Body of pancreas (tissue), 4 donors: ENCODE results near the gene C19orf85. TPM values are rescaled to one million over a fixed set of nuclear protein-coding genes. Genes with fewer than 3 reads are reported as not detected.

ENCODE experiments used
- ATAC-seq: fragments of 150-250 bp; one replicate; pipeline ENCODE4 v1.9.1; 2016
- DNase-seq, 4 donors: peaks; one replicate each; pipeline ENCODE4 v3.0.0-alpha.2; 2019
- H3K27ac ChIP-seq, 4 donors: fragments of 200-600 bp; sonication (generic); 1 replicate in 3 of 4; 2 replicates in 1 of 4; pipeline versions ENCODE4 v1.5.1 to v1.6.1; 2016 to 2019; ENCODE audit warnings: mild to moderate bottlenecking in 1 of 4, mixed read lengths in 1 of 4, moderate library complexity in 1 of 4
- H3K27me3 ChIP-seq, 2 donors: fragments of 200-600 bp; sonication (generic); one replicate each; pipeline ENCODE4 v1.6.0; 2016; ENCODE audit warnings: mild to moderate bottlenecking in 1 of 2
- H3K36me3 ChIP-seq, 2 donors: fragments of 200-600 bp; sonication (generic); replicated peaks in 1 of 2; 2 replicates each; pipeline ENCODE4 v1.5.1; 2016; ENCODE audit warnings: low read depth in 2 of 2; ENCODE audit not compliant: insufficient read depth in 1 of 2
- H3K4me1 ChIP-seq: fragments of 200-600 bp; sonication (generic); one replicate; pipeline ENCODE4 v1.6.0; 2016
- H3K4me3 ChIP-seq, 2 donors: fragments of 200-600 bp; sonication (generic); 1 replicate in 1 of 2; 2 replicates in 1 of 2; pipeline ENCODE4 v1.5.1; 2016 to 2019
- H3K9me3 ChIP-seq, 3 donors: fragments of 200-600 bp; sonication (generic); 1 replicate in 2 of 3; 2 replicates in 1 of 3; pipeline ENCODE4 v1.5.1; 2016
- POLR2A ChIP-seq, 3 donors: fragments of 450-650 bp; IDR thresholded peaks; one replicate each; pipeline ENCODE4 v1.6.1; 2016; ENCODE audit warnings: antibody characterized with exemption in 3 of 3, mild to moderate bottlenecking in 2 of 3
- WGBS, 2 donors: methylation state at CpG; one replicate each; pipeline ENCODE4 v1.1.5; 2017; 5-methylcytosine and 5-hydroxymethylcytosine counted together
- intact Hi-C: fragments of 100-400 bp; cut with DNase I; formaldehyde crosslinking; loops from one replicate; pipeline ENCODE4 v1.15.1; 2023
- total RNA-seq, 2 donors: library from RNA; depleted of rRNA; stranded (reverse); fragments of >200 nt; gene quantifications; one replicate each; pipeline ENCODE4 v1.1.0, GENCODE V29; 2016
- TF ChIP-seq, protein P1 (sequence below), 7 experiments: fragments of 450-650 bp in 4 of 7; fragments of 200-600 bp in 3 of 7; sonication (generic) in 3 of 7; IDR thresholded peaks; one replicate each; pipeline ENCODE4 v1.5.1; 2016 to 2019; ENCODE audit warnings: antibody characterized with exemption in 7 of 7

The C19orf85 gene
- total RNA-seq, 2 donors from 2014 or later = not detected

- intact Hi-C loops = no loop called here
- peaks cover 29% of the 10 kb centered on the region for H3K4me1 ChIP-seq
- WGBS, 2 donors = 0% methylated on average over 21 to 54 of the region's 54 CpGs
Measured at GRCh38 chr19:55461259-55461973, 3.1 kb downstream of the C19orf85 start, which contains the start of gene ISOC2. Gene ISOC2, minus strand, starts transcription at chr19:55461642. Its CDS starts 5,156 bp downstream, at chr19:55456486.

GRCh38 chr19:55460670-55461258 lies 3.8 kb downstream of the C19orf85 start:
- H3K4me1 ChIP-seq = peaks cover 29% of the 10 kb centered on the region
- TF ChIP-seq, protein P1, sequence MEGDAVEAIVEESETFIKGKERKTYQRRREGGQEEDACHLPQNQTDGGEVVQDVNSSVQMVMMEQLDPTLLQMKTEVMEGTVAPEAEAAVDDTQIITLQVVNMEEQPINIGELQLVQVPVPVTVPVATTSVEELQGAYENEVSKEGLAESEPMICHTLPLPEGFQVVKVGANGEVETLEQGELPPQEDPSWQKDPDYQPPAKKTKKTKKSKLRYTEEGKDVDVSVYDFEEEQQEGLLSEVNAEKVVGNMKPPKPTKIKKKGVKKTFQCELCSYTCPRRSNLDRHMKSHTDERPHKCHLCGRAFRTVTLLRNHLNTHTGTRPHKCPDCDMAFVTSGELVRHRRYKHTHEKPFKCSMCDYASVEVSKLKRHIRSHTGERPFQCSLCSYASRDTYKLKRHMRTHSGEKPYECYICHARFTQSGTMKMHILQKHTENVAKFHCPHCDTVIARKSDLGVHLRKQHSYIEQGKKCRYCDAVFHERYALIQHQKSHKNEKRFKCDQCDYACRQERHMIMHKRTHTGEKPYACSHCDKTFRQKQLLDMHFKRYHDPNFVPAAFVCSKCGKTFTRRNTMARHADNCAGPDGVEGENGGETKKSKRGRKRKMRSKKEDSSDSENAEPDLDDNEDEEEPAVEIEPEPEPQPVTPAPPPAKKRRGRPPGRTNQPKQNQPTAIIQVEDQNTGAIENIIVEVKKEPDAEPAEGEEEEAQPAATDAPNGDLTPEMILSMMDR (IDR thresholded peaks at IDR 0.05) = no peak
- TF ChIP-seq POLR2A (IDR thresholded peaks at IDR 0.05) = no peak
- no peaks in the 10 kb centered on the region for H3K27me3 ChIP-seq
- peak overlapping the region; percentile 37 to 75 for H3K4me3 ChIP-seq
- H3K9me3 ChIP-seq = no peaks in the 10 kb centered on the region
- ATAC-seq (peak; percentile 34), DNase-seq (peak; percentile 78 to 87 (median 83))
- intact Hi-C loops = no loop called here
- peak overlapping the region; percentile 88 to 97 (median 92) for H3K27ac ChIP-seq
- 5% methylated on average over 16 to 24 of the region's 24 CpGs for WGBS, 2 donors
- no peaks in the 10 kb centered on the region for H3K36me3 ChIP-seq

More at GRCh38 chr19:55461259-55461973, 3.1 kb downstream of the C19orf85 start, which contains the start of gene ISOC2:
- peak within 1 kb of the TSS; percentile 37 to 75 for H3K4me3 ChIP-seq
- peak within 1 kb of the TSS; percentile 88 to 97 (median 92) for H3K27ac ChIP-seq
- TF ChIP-seq, protein P1 (IDR thresholded peaks at IDR 0.05) = no peak
- TF ChIP-seq POLR2A (IDR thresholded peaks at IDR 0.05) = peak; percentile 52 to 82 (median 82)
- peak; percentile 98 for ATAC-seq
- H3K9me3 ChIP-seq = no peaks in the 10 kb centered on the region
- no peaks in the 10 kb centered on the region for H3K36me3 ChIP-seq
- H3K27me3 ChIP-seq = no peaks in the 10 kb centered on the region
- peak; percentile 100 for DNase-seq

GRCh38 chr19:55459950-55460657 lies 4.4 kb downstream of the C19orf85 start:
- H3K27ac ChIP-seq = peak overlapping the region in 3 of 4 donors; percentile 90 to 97 (median 93)
- no peak for DNase-seq
- H3K4me3 ChIP-seq = peak overlapping the region in 1 of 2 donors; percentile 75
- H3K4me1 ChIP-seq = peaks cover 29% of the 10 kb centered on the region
- WGBS, 2 donors = 20 to 22% methylated on average over 16 of the region's 16 CpGs
- H3K36me3 ChIP-seq = no peaks in the 10 kb centered on the region
- H3K27me3 ChIP-seq = no peaks in the 10 kb centered on the region
- no peak for ATAC-seq
- no peak for TF ChIP-seq POLR2A (IDR thresholded peaks at IDR 0.05)
- TF ChIP-seq, protein P1 (IDR thresholded peaks at IDR 0.05) = no peak
- intact Hi-C loops = no loop called here
- H3K9me3 ChIP-seq = no peaks in the 10 kb centered on the region

DNA sequence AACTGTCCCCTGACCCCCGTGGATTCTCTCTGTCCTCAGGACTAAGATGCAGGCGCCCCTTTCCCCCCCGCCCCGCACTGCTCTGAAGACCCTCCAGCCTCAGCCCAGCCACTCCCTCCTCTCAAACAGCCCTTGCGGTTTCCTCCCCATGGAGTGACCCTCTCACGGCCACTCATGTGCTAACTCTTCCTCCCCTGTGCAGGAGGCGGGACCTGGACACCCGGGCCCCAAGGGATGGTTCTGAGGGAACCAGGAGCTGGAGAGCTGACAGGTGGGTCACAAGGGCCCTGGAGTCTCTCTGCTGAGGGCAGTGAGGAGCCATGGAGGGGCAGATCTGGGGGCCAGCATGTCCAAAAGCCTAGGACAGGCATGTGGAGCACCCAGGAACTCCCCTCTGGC lies 5.0 kb downstream of the C19orf85 start:
- intact Hi-C loops = no loop called here
- Histone ChIP-seq H3K36me3 (no peaks in the 10 kb centered on the region), H3K4me1 (peaks cover 29% of the 10 kb centered on the region), H3K27me3 (no peaks in the 10 kb centered on the region), H3K27ac (peak overlapping the region in 1 of 4 donors; percentile 93), H3K9me3 (no peaks in the 10 kb centered on the region), H3K4me3 (no peak overlapping the region)
- TF ChIP-seq, protein P1 (IDR thresholded peaks at IDR 0.05) = no peak
- no peak for TF ChIP-seq POLR2A (IDR thresholded peaks at IDR 0.05)
- DNase-seq (no peak), ATAC-seq (no peak)
- WGBS, 2 donors = 68 to 85% methylated on average over 6 to 8 of the region's 8 CpGs
